ENCODE data around the gene IL34.
"Not testable (repeated sequence)": the region's sequence is repeated elsewhere in the genome, so short reads cannot be mapped to it uniquely, and the experiment has no call there.

IL34 gene

GRCh38 chr16:70664325-70665112, 18.2 kb downstream of the IL34 start:
- no peak for TF ChIP-seq CTCF (IDR thresholded peaks at IDR 0.05; ENCODE audit: borderline replicate concordance, insufficient read depth, low read depth, low read length)
- no peak overlapping the region for H3K4me3 ChIP-seq (ENCODE audit: low read depth, low read length)

GRCh38 chr16:70665113-70665694, 18.8 kb downstream of the IL34 start:
- no peak for TF ChIP-seq CTCF (IDR thresholded peaks at IDR 0.05; ENCODE audit: borderline replicate concordance, insufficient read depth, low read depth, low read length)
- no peak overlapping the region for H3K4me3 ChIP-seq (ENCODE audit: low read depth, low read length)

DNA sequence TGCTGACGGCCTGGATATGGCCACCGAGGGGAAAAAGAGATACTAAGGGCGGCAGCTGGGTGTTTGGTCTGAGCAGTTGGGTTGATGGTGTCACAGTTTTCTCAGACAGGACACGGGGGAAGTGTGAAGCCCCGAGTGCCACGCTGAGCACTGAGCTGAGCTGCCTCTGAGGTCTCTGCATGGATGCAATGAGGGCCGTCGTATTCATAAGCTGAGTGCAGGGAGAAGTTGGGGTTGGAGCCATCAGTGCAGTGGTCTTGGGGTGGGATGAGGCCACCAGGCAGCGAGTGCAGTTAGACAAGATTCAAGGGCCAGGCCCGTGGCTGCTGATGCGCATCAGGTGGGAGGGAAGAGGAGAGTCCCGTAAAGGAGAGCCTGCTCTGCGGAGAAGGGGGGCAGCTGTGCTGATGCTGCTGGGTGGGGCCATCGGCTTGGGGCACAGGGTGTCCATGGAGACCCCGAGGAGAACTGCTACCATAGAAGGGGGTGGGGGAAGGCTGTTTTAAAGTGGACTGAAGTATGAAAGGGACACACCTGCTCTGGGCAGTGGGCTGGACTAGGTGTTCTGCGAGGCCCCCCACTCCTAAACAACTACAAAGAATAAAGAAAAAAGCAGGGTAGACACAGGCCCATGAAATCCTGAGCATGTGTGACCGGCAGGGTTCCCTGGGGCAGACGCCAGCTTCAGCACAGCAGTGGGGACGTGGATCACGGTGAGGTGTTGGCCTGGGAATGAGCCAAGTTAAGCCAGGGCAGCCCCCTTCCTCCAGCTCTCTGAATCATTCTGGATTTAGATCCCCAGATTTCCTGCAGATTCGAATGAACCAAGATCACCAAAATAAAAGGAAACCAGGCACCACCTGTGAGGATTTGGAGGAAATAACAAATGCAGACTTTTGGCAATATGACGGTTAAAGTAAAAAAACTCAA, 19.7 kb downstream of the IL34 start:
- no peak overlapping the region for H3K4me3 ChIP-seq (ENCODE audit: low read depth, low read length)
- TF ChIP-seq CTCF (IDR thresholded peaks at IDR 0.05; ENCODE audit: borderline replicate concordance, insufficient read depth, low read depth, low read length), result no peak

DNA sequence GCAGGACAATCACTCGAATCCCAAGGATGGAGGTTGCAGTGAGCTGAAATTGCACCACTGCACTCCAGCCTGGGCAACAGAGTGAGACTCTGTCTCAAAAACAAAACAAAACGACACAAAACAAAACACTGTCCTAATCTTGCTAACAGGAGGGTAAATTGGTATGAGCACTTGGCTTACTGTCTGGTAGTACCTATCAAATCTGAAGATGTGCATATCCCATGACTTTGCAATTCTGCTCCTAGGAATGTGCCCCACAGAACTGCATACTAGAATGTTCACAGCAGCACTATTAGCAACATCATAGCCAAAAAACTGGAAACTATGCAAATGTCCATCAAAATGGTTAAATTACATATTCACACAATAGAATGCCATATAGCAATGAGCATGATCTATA, 23.8 kb downstream of the IL34 start:
- TF ChIP-seq CTCF (IDR thresholded peaks at IDR 0.05; ENCODE audit: borderline replicate concordance, insufficient read depth, low read depth, low read length), result no peak
- no peak overlapping the region for H3K4me3 ChIP-seq (ENCODE audit: low read depth, low read length)

DNA sequence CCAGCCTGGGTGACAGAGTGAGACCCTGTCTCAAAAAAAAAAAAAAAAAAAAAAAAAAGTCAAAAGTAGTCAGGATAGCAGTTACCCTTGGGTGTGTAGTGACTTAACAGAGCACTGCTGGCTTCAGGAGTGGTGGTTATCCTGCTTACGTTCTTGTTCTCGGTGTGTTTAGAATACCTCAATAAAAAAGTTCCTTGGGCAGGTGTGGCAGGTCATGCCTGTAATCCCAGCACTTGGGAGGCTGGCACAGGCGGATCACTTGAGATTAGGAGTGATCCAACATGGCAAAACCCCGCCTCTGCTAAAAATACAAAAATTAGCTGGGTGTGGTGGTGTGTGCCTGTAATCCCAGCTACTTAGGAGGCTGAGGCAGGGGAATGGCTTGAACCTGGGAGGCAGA, 24.6 kb downstream of the IL34 start:
- not testable (repeated sequence) for H3K4me3 ChIP-seq (ENCODE audit: low read depth, low read length)

DNA sequence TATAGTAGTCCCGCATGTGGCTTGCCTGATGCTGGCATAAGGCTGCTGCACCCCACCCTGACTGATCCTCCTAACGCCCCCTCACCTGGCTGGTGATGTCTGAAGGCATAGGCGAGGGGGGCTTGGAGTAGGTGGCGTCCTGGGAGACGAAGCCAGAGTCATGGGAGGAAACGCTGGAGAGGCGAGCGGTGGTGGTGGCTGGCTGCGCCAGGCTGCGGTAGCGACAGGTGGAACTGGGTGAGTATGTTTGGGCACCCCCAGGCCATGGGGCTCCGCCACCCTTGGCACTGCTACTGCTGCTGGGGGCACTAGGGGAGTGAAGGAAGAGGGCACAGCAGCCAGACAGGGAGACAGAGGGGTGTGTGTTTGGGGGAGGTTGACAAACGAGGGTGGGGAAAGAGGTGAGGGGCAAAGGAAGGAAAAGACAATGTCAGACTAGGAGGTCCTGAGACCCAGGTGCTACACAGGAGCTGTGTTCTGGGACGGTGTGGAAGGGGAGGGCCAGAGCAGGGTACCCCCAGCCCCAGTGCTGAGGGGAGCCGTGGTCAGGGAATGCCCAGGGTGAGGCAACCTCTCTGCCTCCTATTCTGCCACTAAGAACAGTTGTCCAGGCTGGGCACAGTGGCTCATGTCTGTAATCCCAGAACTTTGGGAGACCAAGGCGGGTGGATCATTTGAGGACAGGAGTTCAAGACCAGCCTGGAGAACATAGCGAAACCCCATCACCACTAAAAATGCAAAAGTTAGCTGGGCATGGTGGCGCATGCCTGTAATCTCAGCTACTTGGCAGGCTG, 28.1 kb downstream of the IL34 start:
- TF ChIP-seq CTCF (IDR thresholded peaks at IDR 0.05; ENCODE audit: borderline replicate concordance, insufficient read depth, low read depth, low read length), result no peak

More for the DNA sequence above, 28.1 kb downstream of the IL34 start:
- H3K4me3 ChIP-seq (ENCODE audit: low read depth, low read length), result no peak overlapping the region

Data from GM12875 (cell line).